Sigmoid colon (tissue), 7 donors: Measurements from ENCODE around the gene SUCO. TPM values are rescaled to one million over a fixed set of nuclear protein-coding genes. Genes with fewer than 3 reads are reported as not detected.

Experiments
- DNase-seq: peaks from one replicate; pipeline ENCODE4 v3.0.0-alpha.2; 2019
- H3K27ac ChIP-seq, 4 donors: fragments of 200-600 bp; sonication (generic); one replicate each; pipeline ENCODE4 v1.5.1; 2016 to 2019; ENCODE audit warnings: mild to moderate bottlenecking in 1 of 4
- H3K27me3 ChIP-seq, 3 donors: fragments of 200-600 bp; sonication (generic); one replicate each; pipeline ENCODE4 v1.5.1; 2019; ENCODE audit warnings: mild to moderate bottlenecking in 1 of 3
- H3K36me3 ChIP-seq, 4 donors: fragments of 200-600 bp; sonication (generic); one replicate each; pipeline ENCODE4 v1.5.1; 2016 to 2019
- H3K4me1 ChIP-seq, 4 donors: fragments of 200-600 bp; sonication (generic); one replicate each; pipeline ENCODE4 v1.5.1; 2017 to 2019
- H3K4me3 ChIP-seq, 4 donors: fragments of 200-600 bp; sonication (generic); one replicate each; pipeline ENCODE4 v1.5.1; 2017 to 2019; ENCODE audit warnings: mild to moderate bottlenecking in 2 of 4, moderate library complexity in 1 of 4
- H3K9me3 ChIP-seq, 4 donors: fragments of 200-600 bp in 3 of 4; sonication (generic) in 3 of 4; one replicate each; pipeline versions ENCODE4 v1.5.1 to v1.6.1; 2013 to 2019
- EP300 ChIP-seq, 4 donors: sonication (generic); formaldehyde crosslinking; IDR thresholded peaks; one replicate each; pipeline ENCODE4 v1.6.1; 2017; ENCODE audit warnings: antibody characterized with exemption in 4 of 4
- POLR2A ChIP-seq, 2 donors: fragments of 450-650 bp; IDR thresholded peaks; one replicate each; pipeline ENCODE4 v1.6.1; 2016; ENCODE audit warnings: antibody characterized with exemption in 2 of 2, mild to moderate bottlenecking in 2 of 2, moderate library complexity in 2 of 2
- POLR2AphosphoS5 ChIP-seq, 4 donors: sonication (generic); formaldehyde crosslinking; IDR thresholded peaks; one replicate each; pipeline ENCODE4 v1.6.1; 2017; ENCODE audit warnings: antibody characterized with exemption in 4 of 4
- WGBS, 2 donors: extraction: QIAGEN DNeasy Blood & Tissue Kit; methylation state at CpG; one replicate each; pipeline ENCODE4 v1.1.7; 2013; 5-methylcytosine and 5-hydroxymethylcytosine counted together
- intact Hi-C: fragments of 100-400 bp; cut with DNase I; formaldehyde crosslinking; loops from one replicate; pipeline ENCODE4 v1.15.1; 2023
- polyA plus RNA-seq, 3 donors: library from polyadenylated mRNA; stranded (reverse); fragments of 200-250 nt; gene quantifications; one replicate each; pipeline ENCODE4 v1.2.3, GENCODE V29; 2013
- total RNA-seq, 4 donors: library from RNA; depleted of rRNA; stranded (reverse); fragments of >200 nt; gene quantifications; one replicate each; pipeline ENCODE4 v1.1.0, GENCODE V29; 2016
- TF ChIP-seq, protein P1 (sequence below), 4 experiments: fragments of 450-650 bp in 3 of 4; fragments of 200-600 bp in 1 of 4; IDR thresholded peaks; one replicate each; pipeline ENCODE4 v1.5.1; 2016 to 2019; ENCODE audit warnings: antibody characterized with exemption in 4 of 4, mild to moderate bottlenecking in 3 of 4, moderate library complexity in 2 of 4
- donor health status: healthy with polysubstance abuse.
- donor health status: Bipolar disorder and iron deficiency.
- donor health status: healthy.

Gene SUCO, protein sequence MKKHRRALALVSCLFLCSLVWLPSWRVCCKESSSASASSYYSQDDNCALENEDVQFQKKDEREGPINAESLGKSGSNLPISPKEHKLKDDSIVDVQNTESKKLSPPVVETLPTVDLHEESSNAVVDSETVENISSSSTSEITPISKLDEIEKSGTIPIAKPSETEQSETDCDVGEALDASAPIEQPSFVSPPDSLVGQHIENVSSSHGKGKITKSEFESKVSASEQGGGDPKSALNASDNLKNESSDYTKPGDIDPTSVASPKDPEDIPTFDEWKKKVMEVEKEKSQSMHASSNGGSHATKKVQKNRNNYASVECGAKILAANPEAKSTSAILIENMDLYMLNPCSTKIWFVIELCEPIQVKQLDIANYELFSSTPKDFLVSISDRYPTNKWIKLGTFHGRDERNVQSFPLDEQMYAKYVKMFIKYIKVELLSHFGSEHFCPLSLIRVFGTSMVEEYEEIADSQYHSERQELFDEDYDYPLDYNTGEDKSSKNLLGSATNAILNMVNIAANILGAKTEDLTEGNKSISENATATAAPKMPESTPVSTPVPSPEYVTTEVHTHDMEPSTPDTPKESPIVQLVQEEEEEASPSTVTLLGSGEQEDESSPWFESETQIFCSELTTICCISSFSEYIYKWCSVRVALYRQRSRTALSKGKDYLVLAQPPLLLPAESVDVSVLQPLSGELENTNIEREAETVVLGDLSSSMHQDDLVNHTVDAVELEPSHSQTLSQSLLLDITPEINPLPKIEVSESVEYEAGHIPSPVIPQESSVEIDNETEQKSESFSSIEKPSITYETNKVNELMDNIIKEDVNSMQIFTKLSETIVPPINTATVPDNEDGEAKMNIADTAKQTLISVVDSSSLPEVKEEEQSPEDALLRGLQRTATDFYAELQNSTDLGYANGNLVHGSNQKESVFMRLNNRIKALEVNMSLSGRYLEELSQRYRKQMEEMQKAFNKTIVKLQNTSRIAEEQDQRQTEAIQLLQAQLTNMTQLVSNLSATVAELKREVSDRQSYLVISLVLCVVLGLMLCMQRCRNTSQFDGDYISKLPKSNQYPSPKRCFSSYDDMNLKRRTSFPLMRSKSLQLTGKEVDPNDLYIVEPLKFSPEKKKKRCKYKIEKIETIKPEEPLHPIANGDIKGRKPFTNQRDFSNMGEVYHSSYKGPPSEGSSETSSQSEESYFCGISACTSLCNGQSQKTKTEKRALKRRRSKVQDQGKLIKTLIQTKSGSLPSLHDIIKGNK (N-terminal part only)
- total RNA-seq (10 to 100 TPM; 27.4 to 36.6 (median 33.4) TPM), polyA plus RNA-seq (1 to 10 TPM; 1.8 to 9.9 (median 2.1) TPM)

DNA sequence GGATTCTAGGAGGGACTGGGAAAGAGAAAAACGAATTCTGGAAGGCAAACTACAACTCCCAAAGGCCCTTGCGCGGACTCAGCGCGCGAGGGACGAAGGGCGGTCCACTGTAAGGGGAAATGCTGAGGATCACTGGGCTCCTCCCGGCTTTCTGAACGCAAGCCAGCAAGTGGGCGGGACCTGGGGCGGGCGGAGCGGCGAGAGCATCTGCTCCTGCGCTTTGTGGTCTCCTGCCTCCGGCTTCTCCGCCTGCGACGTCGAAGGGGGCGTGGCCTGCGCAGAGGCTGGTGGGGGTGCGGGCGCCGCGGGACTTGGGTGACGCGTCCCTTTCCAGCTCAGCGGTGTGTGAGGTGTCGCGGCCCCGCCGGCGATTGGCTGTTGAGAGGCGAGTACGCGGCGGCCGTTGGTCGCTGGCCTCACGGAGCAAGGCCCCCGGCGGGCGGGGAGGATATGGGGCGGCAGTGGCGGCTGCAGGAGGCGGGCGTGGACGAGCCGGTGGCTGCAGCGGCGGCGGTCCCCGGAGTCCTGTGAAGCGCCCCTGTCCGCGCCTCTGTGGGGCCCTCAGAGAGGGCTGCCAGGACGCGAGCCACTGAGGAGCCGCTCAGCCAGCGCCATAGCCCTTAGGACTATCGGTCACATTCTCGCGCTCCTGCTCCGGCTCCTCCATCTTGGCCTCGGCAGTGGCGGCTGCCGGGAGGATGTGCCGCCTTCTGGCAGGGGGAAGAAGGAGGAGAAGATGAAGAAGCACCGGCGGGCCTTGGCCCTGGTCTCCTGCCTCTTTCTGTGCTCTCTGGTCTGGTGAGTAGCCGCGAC is at the start of gene SUCO:
TSS of gene SUCO (plus strand) at position 451 of the 813 bp plus-strand sequence. CDS start at position 737, 286 bp downstream.
- no peaks in the 10 kb centered on the region for H3K27me3 ChIP-seq
- H3K36me3 ChIP-seq, result no peaks in the 10 kb centered on the region
- intact Hi-C loops, result loop anchor here (2.0 to 10.0 kb wide), 3 partner anchors 134 to 790 kb away; partner anchors contain the start of gene VAMP4
- peaks cover 0 to 42% (median 23%) of the 10 kb centered on the region in 4 donors for H3K4me1 ChIP-seq
- DNase-seq, result peak; percentile 100
- no peaks in the 10 kb centered on the region for H3K9me3 ChIP-seq
- TF ChIP-seq POLR2A (IDR thresholded peaks at IDR 0.05), result peak; percentile 86 to 93
- peak in 1 of 4 donors; percentile 34 for TF ChIP-seq EP300 (IDR thresholded peaks at IDR 0.05)
- peak; percentile 89 to 98 (median 96) for TF ChIP-seq POLR2AphosphoS5 (IDR thresholded peaks at IDR 0.05)
- TF ChIP-seq, protein P1, sequence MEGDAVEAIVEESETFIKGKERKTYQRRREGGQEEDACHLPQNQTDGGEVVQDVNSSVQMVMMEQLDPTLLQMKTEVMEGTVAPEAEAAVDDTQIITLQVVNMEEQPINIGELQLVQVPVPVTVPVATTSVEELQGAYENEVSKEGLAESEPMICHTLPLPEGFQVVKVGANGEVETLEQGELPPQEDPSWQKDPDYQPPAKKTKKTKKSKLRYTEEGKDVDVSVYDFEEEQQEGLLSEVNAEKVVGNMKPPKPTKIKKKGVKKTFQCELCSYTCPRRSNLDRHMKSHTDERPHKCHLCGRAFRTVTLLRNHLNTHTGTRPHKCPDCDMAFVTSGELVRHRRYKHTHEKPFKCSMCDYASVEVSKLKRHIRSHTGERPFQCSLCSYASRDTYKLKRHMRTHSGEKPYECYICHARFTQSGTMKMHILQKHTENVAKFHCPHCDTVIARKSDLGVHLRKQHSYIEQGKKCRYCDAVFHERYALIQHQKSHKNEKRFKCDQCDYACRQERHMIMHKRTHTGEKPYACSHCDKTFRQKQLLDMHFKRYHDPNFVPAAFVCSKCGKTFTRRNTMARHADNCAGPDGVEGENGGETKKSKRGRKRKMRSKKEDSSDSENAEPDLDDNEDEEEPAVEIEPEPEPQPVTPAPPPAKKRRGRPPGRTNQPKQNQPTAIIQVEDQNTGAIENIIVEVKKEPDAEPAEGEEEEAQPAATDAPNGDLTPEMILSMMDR (IDR thresholded peaks at IDR 0.05), result no peak
- WGBS, 2 donors, result 0% methylated on average over 74 of the region's 74 CpGs
- H3K4me3 ChIP-seq, result peak within 1 kb of the TSS; percentile 82 to 94 (median 89)
- peak within 1 kb of the TSS; percentile 96 to 99 (median 98) for H3K27ac ChIP-seq

DNA sequence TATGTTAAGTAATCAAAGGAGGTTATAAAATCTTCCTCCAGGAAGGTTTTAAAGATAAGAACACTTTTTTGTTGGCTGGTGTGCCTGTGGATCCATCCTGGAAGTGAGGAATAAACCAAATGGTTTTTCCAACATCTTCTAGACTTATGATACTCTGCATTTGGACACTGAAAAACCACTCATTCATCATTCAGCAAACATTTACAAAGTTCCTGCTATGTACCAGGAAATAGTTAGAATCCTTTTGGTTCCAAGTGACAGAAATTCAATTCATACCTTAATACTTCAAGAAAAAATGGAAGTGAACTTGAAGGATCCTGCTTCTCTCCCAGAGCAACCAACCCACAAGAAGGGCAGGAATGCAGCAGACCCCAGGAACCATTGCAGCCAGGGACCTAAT is 49.5 kb upstream of the SUCO start:
- peaks cover 0 to 11% (median 6%) of the 10 kb centered on the region in 4 donors for H3K4me1 ChIP-seq
- intact Hi-C loops, result no loop called here
- TF ChIP-seq, protein P1 (IDR thresholded peaks at IDR 0.05), result no peak
- TF ChIP-seq EP300 (IDR thresholded peaks at IDR 0.05) (no peak), POLR2A (IDR thresholded peaks at IDR 0.05) (no peak), POLR2AphosphoS5 (IDR thresholded peaks at IDR 0.05) (no peak)
- H3K27me3 ChIP-seq, result no peaks in the 10 kb centered on the region
- no peak overlapping the region for H3K4me3 ChIP-seq
- DNase-seq, result no peak
- H3K9me3 ChIP-seq, result no peaks in the 10 kb centered on the region
- no peak overlapping the region for H3K27ac ChIP-seq
- H3K36me3 ChIP-seq, result no peaks in the 10 kb centered on the region

DNA sequence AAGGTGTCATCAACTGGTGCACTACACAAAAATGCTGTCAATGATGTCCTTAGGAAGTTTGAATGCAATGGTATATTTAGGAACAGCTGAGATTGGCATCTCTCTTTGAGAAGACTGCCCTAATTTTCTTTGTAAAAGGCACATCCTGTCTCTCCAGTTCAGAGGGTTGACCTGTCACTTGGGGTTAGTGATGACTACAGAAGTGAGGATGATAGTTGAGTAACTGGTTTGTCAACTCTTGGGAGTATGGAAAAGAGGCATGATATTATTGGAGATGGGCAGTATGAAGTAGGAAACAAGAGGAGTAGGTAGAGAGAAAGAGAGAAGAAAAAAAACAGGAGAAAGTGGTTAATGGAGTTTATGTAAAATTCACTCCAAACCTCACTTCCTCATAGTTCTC is 48.7 kb upstream of the SUCO start:
- TF ChIP-seq POLR2AphosphoS5 (IDR thresholded peaks at IDR 0.05) (no peak), EP300 (IDR thresholded peaks at IDR 0.05) (no peak), POLR2A (IDR thresholded peaks at IDR 0.05) (no peak)
- TF ChIP-seq, protein P1 (IDR thresholded peaks at IDR 0.05), result no peak
- intact Hi-C loops, result no loop called here
- Histone ChIP-seq H3K9me3 (no peaks in the 10 kb centered on the region), H3K27me3 (no peaks in the 10 kb centered on the region), H3K4me1 (peaks cover 0 to 11% (median 6%) of the 10 kb centered on the region in 4 donors), H3K27ac (no peak overlapping the region), H3K36me3 (no peaks in the 10 kb centered on the region), H3K4me3 (no peak overlapping the region)
- no peak for DNase-seq

GRCh38 chr1:172485626-172486025 is 47.3 kb upstream of the SUCO start:
- Histone ChIP-seq H3K27ac (no peak overlapping the region), H3K4me1 (peaks cover 0 to 3% (median 0%) of the 10 kb centered on the region in 4 donors), H3K4me3 (no peak overlapping the region), H3K9me3 (no peaks in the 10 kb centered on the region), H3K27me3 (no peaks in the 10 kb centered on the region), H3K36me3 (no peaks in the 10 kb centered on the region)
- WGBS, 2 donors, result 73 to 74% methylated on average over 5 of the region's 5 CpGs
- DNase-seq, result no peak
- TF ChIP-seq POLR2AphosphoS5 (IDR thresholded peaks at IDR 0.05) (no peak), EP300 (IDR thresholded peaks at IDR 0.05) (no peak), POLR2A (IDR thresholded peaks at IDR 0.05) (no peak)
- TF ChIP-seq, protein P1 (IDR thresholded peaks at IDR 0.05), result no peak
- intact Hi-C loops, result no loop called here
